Left cardiac atrium (tissue), 4 donors: Measurements from ENCODE around the gene COL4A2. TPM values are rescaled to one million over a fixed set of nuclear protein-coding genes. Genes with fewer than 3 reads are reported as not detected.
"Not testable (repeated sequence)": the region's sequence is repeated elsewhere in the genome, so short reads cannot be mapped to it uniquely, and the experiment has no call there.

ENCODE experiments used
- ATAC-seq, 2 donors: fragments of 200-7000 bp; cut with Tn5 transposase; one replicate each; pipeline ENCODE4 v1.9.1; 2020; ENCODE audit warnings: mild to moderate bottlenecking in 2 of 2, moderate library complexity in 2 of 2
- DNase-seq: peaks from one replicate; pipeline ENCODE4 v3.0.0-alpha.2; 2020
- intact Hi-C, 2 donors: fragments of 100-400 bp; cut with DNase I; formaldehyde crosslinking; loops; one replicate each; pipeline versions ENCODE4 v1.14.1 to v1.15.1; 2022 to 2023
- total RNA-seq, 2 donors: library from RNA; stranded (reverse); fragmentation: NEBNext Ultra II Directional; extraction: Animal tissue kit (Norgen Biotek cat#: 25700); gene quantifications; one replicate each; pipeline ENCODE4 v1.2.1, GENCODE V29; 2021
- donor health status: DM: no; HTN: yes; CAD: no.
- donor health status: DM: no; HTN: yes; CAD: no; lungs with severe emphysema.
- donor health status: DM: yes; HTN: yes; CAD: no.
- donor health status: Dilated cardiomyopathy.

The COL4A2 gene
- total RNA-seq, 2 donors from 2014 or later = 176 to 384 TPM

GRCh38 chr13:110379905-110380341, 72.8 kb downstream of the COL4A2 start:
- intact Hi-C loops = no loop called here
- DNase-seq (no peak), ATAC-seq (peak; percentile 49 to 53)

- no peak for DNase-seq
- peak in 1 of 2 donors; percentile 34 for ATAC-seq
- intact Hi-C loops = no loop called here
Measured at GRCh38 chr13:110380359-110381028, 73.4 kb downstream of the COL4A2 start.

- ATAC-seq = no peak
- DNase-seq = no peak
- intact Hi-C loops = no loop called here
Measured at GRCh38 chr13:110381029-110381360, 73.9 kb downstream of the COL4A2 start.

- no peak for DNase-seq
- ATAC-seq = no peak
- intact Hi-C loops = no loop called here
Measured at GRCh38 chr13:110382229-110382628, 75.1 kb downstream of the COL4A2 start.

GRCh38 chr13:110382830-110383229, 75.7 kb downstream of the COL4A2 start:
- intact Hi-C loops = no loop called here
- ATAC-seq = no peak
- no peak for DNase-seq

GRCh38 chr13:110387451-110388107, 80.5 kb downstream of the COL4A2 start:
- DNase-seq (peak; percentile 55), ATAC-seq (peak; percentile 74 to 81)
- intact Hi-C loops = no loop called here

GRCh38 chr13:110388108-110388943, 81.2 kb downstream of the COL4A2 start:
- ATAC-seq (peak; percentile 38 to 62), DNase-seq (peak; percentile 50)
- intact Hi-C loops = no loop called here

GRCh38 chr13:110390567-110390966, 83.5 kb downstream of the COL4A2 start:
- intact Hi-C loops = no loop called here
- no peak for ATAC-seq
- DNase-seq = no peak

GRCh38 chr13:110391273-110391672, 84.2 kb downstream of the COL4A2 start:
- intact Hi-C loops = no loop called here
- DNase-seq = no peak
- no peak for ATAC-seq

GRCh38 chr13:110392510-110393240, 85.6 kb downstream of the COL4A2 start:
- ATAC-seq = no peak
- intact Hi-C loops = no loop called here
- no peak for DNase-seq

GRCh38 chr13:110393761-110394160, 86.7 kb downstream of the COL4A2 start:
- ATAC-seq (no peak), DNase-seq (no peak)
- intact Hi-C loops = no loop called here

- ATAC-seq = no peak
- intact Hi-C loops = no loop called here
- no peak for DNase-seq
Measured at GRCh38 chr13:110394371-110394841, 87.3 kb downstream of the COL4A2 start.

GRCh38 chr13:110395616-110396015, 88.5 kb downstream of the COL4A2 start:
- ATAC-seq, intact Hi-C loops: not testable (repeated sequence)

GRCh38 chr13:110396476-110396875, 89.4 kb downstream of the COL4A2 start:
- intact Hi-C loops = no loop called here
- DNase-seq (no peak), ATAC-seq (no peak)

More at GRCh38 chr13:110395616-110396015, 88.5 kb downstream of the COL4A2 start:
- DNase-seq = not testable (repeated sequence)

- intact Hi-C loops = no loop called here
- ATAC-seq = peak; percentile 93 to 98
- DNase-seq = peak; percentile 93
Measured at GRCh38 chr13:110396913-110397381, 89.9 kb downstream of the COL4A2 start.

- ATAC-seq (peak; percentile 32 to 52), DNase-seq (peak; percentile 53)
- intact Hi-C loops = no loop called here
Measured at GRCh38 chr13:110397436-110398115, 90.5 kb downstream of the COL4A2 start.

- ATAC-seq (no peak), DNase-seq (no peak)
- intact Hi-C loops = no loop called here
Measured at GRCh38 chr13:110398564-110399507, 91.8 kb downstream of the COL4A2 start.
